ENCODE measurements around the gene LRRC26.

The LRRC26 gene

GRCh38 chr9:137181680-137182079 is 11.8 kb upstream of the LRRC26 start:
- no peak for DNase-seq

DNA sequence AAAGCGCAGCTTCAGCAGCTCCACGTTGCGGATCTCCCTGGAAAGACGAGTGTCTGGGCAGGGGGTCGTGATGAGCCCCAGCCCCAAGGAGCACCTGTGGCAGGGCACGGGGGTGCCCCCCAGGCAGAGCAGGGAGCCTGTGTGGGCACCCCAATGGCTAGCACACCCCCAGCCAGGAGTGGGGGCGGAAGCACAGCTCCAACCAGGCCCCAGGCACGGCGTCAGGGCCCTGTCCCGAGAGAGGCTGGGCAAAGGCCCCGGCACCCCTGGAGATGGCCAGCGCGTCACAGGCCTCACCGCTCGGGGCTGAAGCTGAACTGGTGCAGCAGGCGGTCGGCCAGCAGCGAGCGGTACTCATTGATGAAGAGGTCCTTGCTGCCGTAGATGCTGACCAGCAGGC is 10.6 kb upstream of the LRRC26 start:
- no peak for DNase-seq

- no peak for DNase-seq
These were observed 9.9 kb upstream of the LRRC26 start for GRCh38 chr9:137179761-137180160.

GRCh38 chr9:137178939-137179630 is 9.2 kb upstream of the LRRC26 start:
- DNase-seq: no peak

DNA sequence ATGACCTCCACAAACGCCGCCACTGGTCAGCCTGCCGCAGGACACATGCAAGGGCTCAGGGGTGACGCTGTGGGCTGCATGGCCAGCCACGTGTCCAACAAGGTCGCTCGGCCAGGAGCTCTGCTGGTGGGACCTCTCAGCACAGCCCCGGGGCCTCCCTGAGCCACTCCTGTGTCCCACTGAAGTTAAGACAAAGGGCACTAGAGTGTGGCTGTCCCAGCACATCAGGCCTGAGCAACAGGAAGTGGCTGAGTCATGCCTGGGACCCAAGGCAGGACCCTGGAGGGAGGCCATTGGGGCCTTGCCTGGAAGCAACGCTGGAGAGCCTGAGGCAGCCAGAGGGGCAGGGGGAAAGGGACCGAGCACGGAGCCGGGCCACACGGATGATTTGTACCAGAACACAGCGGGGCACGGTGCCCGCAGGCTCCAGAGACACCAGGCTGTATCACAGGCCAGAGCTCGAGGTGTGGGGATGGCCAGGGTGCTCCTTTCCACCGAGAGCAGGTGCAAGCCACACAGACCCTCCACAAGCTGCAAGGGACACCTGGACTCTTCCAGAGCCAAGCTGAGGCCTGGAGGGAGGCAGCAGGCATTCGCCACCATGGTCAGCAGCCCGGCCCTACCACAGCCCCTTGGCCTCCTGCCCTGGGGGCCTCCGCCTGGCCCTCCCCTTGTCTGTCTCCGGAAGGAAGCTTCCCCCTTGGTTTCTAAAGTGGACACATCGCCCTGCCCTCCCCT is 8.5 kb upstream of the LRRC26 start:
- no peak for DNase-seq

DNA sequence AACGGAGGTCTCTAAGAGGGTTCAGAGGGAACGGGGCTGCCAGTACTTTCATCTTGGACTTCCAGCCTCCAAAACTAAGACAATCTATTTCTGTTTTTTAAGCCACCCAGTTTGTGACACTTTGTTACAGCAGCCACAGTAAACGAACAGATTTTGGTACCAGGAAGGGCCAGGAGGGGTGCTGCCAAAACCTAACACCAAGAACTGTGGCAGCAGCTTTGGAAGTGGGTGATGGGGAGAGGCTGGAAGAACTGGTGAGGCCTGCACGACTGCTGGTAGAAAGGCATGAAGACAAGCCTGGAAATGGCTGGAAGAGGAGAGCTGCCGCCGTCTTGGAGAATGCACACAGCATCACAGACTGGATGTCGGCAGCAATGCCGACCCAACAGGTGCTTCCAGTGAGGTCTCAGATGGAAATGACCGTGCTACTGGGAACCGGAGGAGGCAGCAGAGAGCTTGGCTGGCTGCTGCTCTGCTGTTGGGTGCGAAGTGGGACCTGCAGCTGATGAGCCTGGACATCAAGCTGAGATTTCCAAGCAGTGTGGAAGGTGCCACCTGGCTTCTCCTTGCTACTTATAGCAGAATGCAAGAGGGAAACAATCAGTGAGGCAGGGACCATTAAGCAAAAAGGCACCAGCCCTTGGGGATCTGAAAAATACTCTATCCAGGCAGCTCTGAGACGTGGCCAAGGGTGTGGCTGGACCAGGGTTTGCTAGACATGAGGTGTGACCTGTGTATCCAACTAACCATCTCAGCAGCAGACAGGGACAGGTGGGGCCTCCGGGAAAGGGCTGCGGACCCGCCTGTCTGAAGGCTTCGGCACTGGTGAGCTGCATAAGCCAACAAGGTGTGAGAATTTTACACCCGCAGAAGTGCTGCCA is 6.7 kb upstream of the LRRC26 start:
- no peak for DNase-seq

DNA sequence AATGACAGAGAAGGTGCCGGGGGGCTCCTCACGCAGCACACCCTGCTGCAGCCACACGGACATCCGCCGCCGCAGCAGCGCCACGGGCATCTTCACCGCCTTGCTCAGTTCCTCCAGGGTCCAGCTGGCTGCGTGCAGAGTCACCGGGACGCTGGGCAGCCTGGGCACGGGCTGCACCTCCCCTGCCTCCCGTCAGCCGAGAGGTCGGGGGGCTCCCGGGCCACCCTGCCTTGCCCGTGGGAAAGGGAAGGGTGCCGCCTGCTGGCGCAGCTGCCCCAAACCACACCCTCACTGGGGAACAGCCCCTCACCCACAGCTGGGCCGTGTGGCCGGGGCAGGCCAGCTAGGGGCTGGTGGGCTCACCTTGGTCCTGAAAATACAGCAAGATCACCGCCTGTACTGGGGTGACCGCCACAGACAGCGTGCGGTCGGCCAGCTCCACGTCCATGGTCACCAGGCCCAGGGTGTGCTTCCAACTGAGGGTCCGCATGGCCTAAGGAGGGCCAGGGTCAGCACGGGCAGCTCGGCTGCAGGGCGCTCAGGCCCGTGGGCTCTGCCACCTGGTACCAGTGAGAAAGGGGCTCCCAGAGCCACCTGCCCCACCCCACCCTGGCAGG is 5.6 kb upstream of the LRRC26 start:
- DNase-seq: no peak

DNA sequence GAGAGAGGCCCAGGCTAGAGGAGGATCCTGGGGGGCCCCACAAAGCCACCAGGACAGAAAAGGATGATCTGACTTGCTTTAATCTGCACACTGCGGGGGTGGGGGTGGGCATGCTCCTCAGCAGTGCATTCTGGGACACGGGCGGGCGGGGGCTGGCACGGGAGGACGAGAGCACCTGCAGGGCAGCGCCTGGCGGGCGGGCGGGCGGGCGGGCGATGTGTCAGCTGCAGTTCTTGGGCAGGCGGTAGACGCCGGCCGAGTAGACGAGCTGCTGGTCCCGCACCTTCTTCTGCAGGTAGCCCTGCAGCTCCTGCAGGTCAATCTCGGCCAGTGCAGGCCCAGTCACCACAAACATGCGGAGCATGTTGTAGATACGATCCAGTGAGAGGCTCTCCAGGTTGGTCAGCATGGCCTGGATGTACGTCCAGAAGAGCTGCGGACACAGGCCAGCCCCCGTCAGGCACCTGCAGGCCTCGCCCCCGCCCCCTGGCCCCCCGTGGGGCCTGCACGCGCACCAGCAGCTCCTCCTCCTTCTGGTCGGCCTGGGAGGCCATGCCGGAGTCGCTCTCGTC is 5.0 kb upstream of the LRRC26 start:
- peak; percentile 4 for DNase-seq

GRCh38 chr9:137173796-137174664 is 4.2 kb upstream of the LRRC26 start:
- no peak for DNase-seq

DNA sequence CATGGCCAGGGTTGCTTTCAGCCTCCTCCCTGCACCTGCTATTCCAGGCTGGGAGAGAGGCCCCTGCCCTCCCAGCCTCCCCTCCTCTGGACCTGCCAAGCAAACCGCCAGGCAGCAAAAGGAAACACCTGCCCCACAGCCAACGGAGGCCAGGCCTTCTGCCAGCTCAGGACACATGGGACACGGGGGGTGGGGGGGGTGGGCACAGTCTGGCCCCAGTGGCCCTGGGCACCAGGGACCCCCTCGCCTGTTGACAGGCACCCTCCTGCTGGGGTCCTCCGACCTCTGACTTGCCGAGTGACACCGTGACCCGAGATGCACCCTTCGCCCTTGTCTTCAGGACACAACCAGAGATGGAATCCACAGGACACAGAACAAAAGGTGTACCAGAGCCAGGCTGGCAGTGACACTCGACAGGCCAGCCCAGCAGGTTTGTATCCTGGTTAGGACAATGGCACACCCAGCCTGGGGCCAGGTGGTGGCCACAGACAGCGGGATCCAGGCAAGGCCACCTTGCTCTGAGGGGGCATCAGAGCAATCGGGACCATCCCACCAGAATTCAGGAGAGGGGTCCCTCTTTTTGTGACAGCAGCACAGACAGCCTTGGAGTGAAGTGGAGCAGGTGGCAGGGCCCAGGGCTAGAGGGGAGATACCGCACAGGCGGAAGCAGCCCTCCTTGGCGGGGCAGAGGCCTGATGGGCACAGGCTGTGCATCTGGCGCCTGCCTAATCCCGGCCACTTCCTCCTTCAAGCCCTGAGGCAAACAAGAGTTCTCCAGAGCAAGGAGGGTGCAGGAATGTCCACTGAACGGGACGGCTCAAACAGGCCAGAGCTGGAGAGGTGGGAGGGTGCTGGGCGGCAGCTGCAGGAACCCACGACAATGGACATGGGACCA is 3.3 kb upstream of the LRRC26 start:
- DNase-seq: no peak

GRCh38 chr9:137171149-137171900 is 1.5 kb upstream of the LRRC26 start:
- DNase-seq: no peak

DNA sequence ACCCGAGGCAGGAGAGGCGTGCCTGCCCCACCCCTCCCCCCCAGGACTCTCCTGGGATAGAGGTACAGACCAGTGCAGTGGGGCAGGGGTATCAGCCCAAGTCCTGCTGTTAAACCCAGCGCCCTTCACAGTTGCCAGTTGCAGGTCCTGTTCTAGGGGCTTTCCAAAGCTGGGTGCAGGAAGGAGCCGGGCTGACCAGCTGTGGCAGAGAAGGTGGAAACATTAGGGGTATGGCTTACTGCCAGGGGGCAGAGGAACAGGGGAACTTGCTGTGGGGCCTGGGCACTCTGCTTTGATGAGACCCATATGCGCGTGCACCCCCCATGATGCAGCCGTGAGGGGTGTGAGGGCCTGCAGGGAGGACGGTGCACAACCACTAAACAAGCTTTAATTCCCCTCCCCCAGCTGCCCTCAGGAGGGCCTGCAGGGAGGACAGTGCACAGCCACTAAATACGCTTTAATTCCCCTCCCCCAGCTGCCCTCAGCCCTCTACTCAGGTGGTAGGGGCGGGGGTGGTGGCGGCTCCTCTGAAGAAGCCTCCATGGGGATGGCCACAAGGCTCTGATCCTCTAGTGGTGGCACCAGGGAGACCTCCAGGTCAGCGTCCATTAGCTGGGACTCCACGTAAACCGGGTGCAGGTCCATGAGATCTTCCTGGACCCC is 766 bp upstream of the LRRC26 start:
- no peak for DNase-seq

DNA sequence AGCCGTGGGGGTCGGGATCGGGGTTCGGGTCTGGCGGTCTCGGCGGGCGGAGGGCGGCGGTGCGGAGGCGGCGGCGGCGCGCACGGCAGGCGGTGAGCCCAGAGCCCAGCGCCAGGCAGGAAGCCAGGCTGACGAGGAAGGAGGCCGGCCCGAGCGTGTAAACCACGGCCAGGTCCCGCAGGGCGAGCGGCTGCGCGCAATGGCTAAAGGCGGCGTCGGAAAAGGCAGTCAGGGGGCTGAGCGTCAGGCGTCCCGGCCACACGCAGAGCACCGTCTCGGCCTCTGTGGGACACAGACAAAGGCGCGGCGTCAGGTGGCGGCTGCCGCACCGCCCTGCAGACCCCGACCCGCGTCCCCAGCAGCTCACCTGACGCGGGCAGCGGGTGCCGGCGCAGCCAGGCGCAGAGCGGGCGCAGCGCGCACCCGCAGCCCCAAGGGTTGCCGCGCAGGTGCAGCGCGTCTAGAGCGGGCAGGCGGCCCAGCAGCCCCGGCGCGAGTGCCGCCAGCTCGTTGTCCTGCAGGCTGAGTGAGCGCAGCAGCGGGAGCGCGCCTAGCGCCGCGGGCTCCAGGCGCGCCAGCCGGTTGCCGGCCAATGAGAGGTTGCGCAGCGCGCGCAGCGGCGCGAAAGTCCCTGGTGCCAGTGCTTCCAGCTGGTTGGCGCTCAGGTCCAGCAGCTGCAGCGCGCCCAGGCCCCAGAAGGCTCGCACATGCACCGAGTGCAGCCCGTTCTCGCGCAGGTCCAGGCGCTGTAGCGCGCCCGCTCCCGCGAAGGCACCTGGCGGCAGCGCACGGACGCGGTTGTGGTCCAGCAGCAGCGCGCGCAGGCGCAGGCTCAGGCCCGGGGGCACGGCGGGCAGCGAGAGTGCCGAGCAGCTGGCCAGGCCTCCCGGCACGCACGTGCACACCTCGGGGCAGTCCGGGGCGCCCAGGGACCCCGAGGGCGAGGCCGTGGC is 671 bp downstream of the LRRC26 start:
- DNase-seq: no peak

GRCh38 chr9:137168573-137168903 is 1.3 kb downstream of the LRRC26 start:
- DNase-seq: no peak

- no peak for DNase-seq
These were observed 1.9 kb downstream of the LRRC26 start for GRCh38 chr9:137167747-137168572.

DNA sequence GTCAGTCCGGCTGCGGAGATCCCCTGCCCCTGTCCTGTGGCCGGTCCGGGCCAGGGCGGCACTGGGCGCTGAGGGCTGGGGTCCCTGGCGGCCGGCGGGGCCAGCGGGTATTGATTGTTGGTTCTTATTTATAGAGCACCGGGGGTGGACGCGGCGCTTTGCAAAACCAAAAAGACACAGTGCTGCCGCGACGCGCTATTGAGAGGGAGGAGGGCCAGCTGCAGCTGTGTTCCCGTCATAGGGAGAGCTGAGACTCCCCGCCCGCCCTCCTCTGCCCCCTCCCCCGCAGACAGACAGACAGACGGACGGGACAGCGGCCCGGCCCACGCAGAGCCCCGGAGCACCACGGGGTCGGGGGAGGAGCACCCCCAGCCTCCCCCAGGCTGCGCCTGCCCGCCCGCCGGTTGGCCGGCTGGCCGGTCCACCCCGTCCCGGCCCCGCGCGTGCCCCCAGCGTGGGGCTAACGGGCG is 2.5 kb downstream of the LRRC26 start:
- no peak for DNase-seq

All from stimulated activated naive CD4-positive, alpha-beta T cell treated with Interleukin-2 at 50 U/mL for 16 hours (primary cell).